Activated T-helper 1 cell treated with anti-CD3 and anti-CD28 coated beads, Interleukin-12 subunit alpha, Interleukin-12 subunit beta, Interleukin-2, Interleukin-4 antibody, amounts not matched to agents 30 ng/mL and 10 ng/mL and 1 ng/mL, durations not matched to agents 14 hours and 24 hours and 36 hours (primary cell): Measurements from ENCODE around the gene PUSL1. TPM values are rescaled to one million over a fixed set of nuclear protein-coding genes. Genes with fewer than 3 reads are reported as not detected.

Experiments used
- DNase-seq: peaks from one replicate; pipeline ENCODE4 v3.0.0; 2021; ENCODE audit warnings: low spot score
- H3K27ac Mint-ChIP-seq: one replicate; pipeline ENCODE4 v1.8.0; 2021; ENCODE audit warnings: mild to moderate bottlenecking, mixed read lengths
- H3K27me3 Mint-ChIP-seq: one replicate; pipeline ENCODE4 v1.8.0; 2022; ENCODE audit warnings: mild to moderate bottlenecking, moderate library complexity, mixed read lengths; ENCODE audit not compliant: insufficient read depth
- H3K36me3 Mint-ChIP-seq: one replicate; pipeline ENCODE4 v1.8.0; 2021; ENCODE audit warnings: low read depth, mixed read lengths
- H3K4me1 Mint-ChIP-seq: one replicate; pipeline ENCODE4 v1.8.0; 2021; ENCODE audit warnings: low read depth, mixed read lengths
- H3K4me3 Mint-ChIP-seq: one replicate; pipeline ENCODE4 v1.8.0; 2021; ENCODE audit warnings: mild to moderate bottlenecking, moderate library complexity, mixed read lengths
- H3K9me3 Mint-ChIP-seq: one replicate; pipeline ENCODE4 v1.8.0; 2021; ENCODE audit warnings: mixed read lengths
- intact Hi-C: fragments of 100-400 bp; cut with micrococcal nuclease; formaldehyde crosslinking; loops from one replicate; pipeline ENCODE4 v1.15.1; 2024
- total RNA-seq: library from RNA; stranded (reverse); gene quantifications from 2 replicates; pipeline ENCODE4 v1.2.3, GENCODE V29; 2022

Gene PUSL1
- total RNA-seq, 1 donor from 2014 or later, result 36.8 TPM

- Mint-ChIP-seq H3K27ac (no peak overlapping the region), H3K9me3 (no peaks in the 10 kb centered on the region), H3K36me3 (no peaks in the 10 kb centered on the region), H3K27me3 (peaks cover 26% of the 10 kb centered on the region), H3K4me3 (no peak overlapping the region), H3K4me1 (peaks cover 6% of the 10 kb centered on the region)
- intact Hi-C loops, result no loop called here
- no peak for DNase-seq
Measured at GRCh38 chr1:1357871-1358432, 49.6 kb downstream of the PUSL1 start.

GRCh38 chr1:1358433-1359271, 50.3 kb downstream of the PUSL1 start, which contains the start of gene MXRA8:
TSS of gene MXRA8 (minus strand) at chr1:1358555. CDS start at chr1:1358504, 51 bp downstream.
- Mint-ChIP-seq H3K27ac (no peak within 1 kb of the TSS), H3K27me3 (peaks cover 23% of the 10 kb centered on the region), H3K4me1 (peaks cover 6% of the 10 kb centered on the region), H3K9me3 (no peaks in the 10 kb centered on the region), H3K4me3 (peak within 1 kb of the TSS; percentile 7), H3K36me3 (no peaks in the 10 kb centered on the region)
- intact Hi-C loops, result no loop called here
- DNase-seq, result no peak

- Mint-ChIP-seq H3K9me3 (no peaks in the 10 kb centered on the region), H3K4me3 (peak overlapping the region; percentile 7), H3K27me3 (peaks cover 17% of the 10 kb centered on the region), H3K27ac (no peak overlapping the region), H3K36me3 (no peaks in the 10 kb centered on the region), H3K4me1 (peaks cover 6% of the 10 kb centered on the region)
- DNase-seq, result no peak
- intact Hi-C loops, result no loop called here
Measured at GRCh38 chr1:1359308-1359663, 50.9 kb downstream of the PUSL1 start.

- no peak overlapping the region for H3K27ac Mint-ChIP-seq
- H3K4me3 Mint-ChIP-seq, result no peak overlapping the region
- no peaks in the 10 kb centered on the region for H3K9me3 Mint-ChIP-seq
- no peaks in the 10 kb centered on the region for H3K36me3 Mint-ChIP-seq
- intact Hi-C loops, result no loop called here
- H3K27me3 Mint-ChIP-seq, result peaks cover 16% of the 10 kb centered on the region
- H3K4me1 Mint-ChIP-seq, result peaks cover 6% of the 10 kb centered on the region
- no peak for DNase-seq
Measured at GRCh38 chr1:1359664-1360468, 51.5 kb downstream of the PUSL1 start.

- H3K27me3 Mint-ChIP-seq, result peaks cover 16% of the 10 kb centered on the region
- intact Hi-C loops, result no loop called here
- DNase-seq, result no peak
- H3K4me3 Mint-ChIP-seq, result no peak overlapping the region
- H3K27ac Mint-ChIP-seq, result no peak overlapping the region
- peaks cover 6% of the 10 kb centered on the region for H3K4me1 Mint-ChIP-seq
- H3K36me3 Mint-ChIP-seq, result no peaks in the 10 kb centered on the region
- H3K9me3 Mint-ChIP-seq, result no peaks in the 10 kb centered on the region
Measured at GRCh38 chr1:1360506-1361169, 52.2 kb downstream of the PUSL1 start.

Other genes with a start within 250 kb of the PUSL1 start
- 0.10 TPM in 1 of 2 replicates, not detected in the other for gene RNF223, start 234.3 kb upstream of the PUSL1 start, total RNA-seq
- gene C1orf159, start 192.5 kb upstream of the PUSL1 start, total RNA-seq, result 30.0 and 30.3 TPM in 2 replicates
- 0.10 and 0.15 TPM in 2 replicates for gene TTLL10, start 134.7 kb upstream of the PUSL1 start, total RNA-seq
- 350 and 356 TPM in 2 replicates for gene TNFRSF18, start 102.0 kb upstream of the PUSL1 start, total RNA-seq
- gene TNFRSF4, start 94.4 kb upstream of the PUSL1 start, total RNA-seq, result 788 and 811 TPM in 2 replicates
- 202 TPM in 2 replicates for gene SDF4, start 76.6 kb upstream of the PUSL1 start, total RNA-seq
- 45.9 and 46.3 TPM in 2 replicates for gene B3GALT6, start 76.4 kb upstream of the PUSL1 start, total RNA-seq
- gene C1QTNF12, start 61.9 kb upstream of the PUSL1 start, total RNA-seq, result 2.2 and 4.1 TPM in 2 replicates
- 95.6 and 99.5 TPM in 2 replicates for gene UBE2J2, start 34.7 kb upstream of the PUSL1 start, total RNA-seq
- gene SCNN1D, start 28.2 kb upstream of the PUSL1 start, total RNA-seq, result 2.5 TPM in 2 replicates
- 47.7 and 55.1 TPM in 2 replicates for gene ACAP3, start 667 bp upstream of the PUSL1 start, total RNA-seq
- 144 and 147 TPM in 2 replicates for gene INTS11, start 16.1 kb downstream of the PUSL1 start, total RNA-seq
- gene CPTP, start 16.2 kb downstream of the PUSL1 start, total RNA-seq, result 13.6 and 14.6 TPM in 2 replicates
- 0.22 and 0.34 TPM in 2 replicates for gene TAS1R3, start 22.7 kb downstream of the PUSL1 start, total RNA-seq
- 66.5 and 72.2 TPM in 2 replicates for gene DVL1, start 40.8 kb downstream of the PUSL1 start, total RNA-seq
- 0.18 and 0.20 TPM in 2 replicates for gene MXRA8, start 50.0 kb downstream of the PUSL1 start, total RNA-seq
- gene AURKAIP1, start 66.6 kb downstream of the PUSL1 start, total RNA-seq, result 147 and 148 TPM in 2 replicates
- 138 and 139 TPM in 2 replicates for gene CCNL2, start 90.7 kb downstream of the PUSL1 start, total RNA-seq
- 184 and 205 TPM in 2 replicates for gene MRPL20, start 98.7 kb downstream of the PUSL1 start, total RNA-seq
- gene ANKRD65, start 112.7 kb downstream of the PUSL1 start, total RNA-seq, result 0.10 TPM in 1 of 2 replicates, not detected in the other
- 5.5 and 5.8 TPM in 2 replicates for gene VWA1, start 127.1 kb downstream of the PUSL1 start, total RNA-seq
- gene ATAD3C, start 141.1 kb downstream of the PUSL1 start, total RNA-seq, result 0.57 and 1.0 TPM in 2 replicates
- gene ATAD3B, start 163.2 kb downstream of the PUSL1 start, total RNA-seq, result 106 and 113 TPM in 2 replicates
- 108 TPM in 2 replicates for gene ATAD3A, start 203.6 kb downstream of the PUSL1 start, total RNA-seq
- gene TMEM240, start 232.0 kb downstream of the PUSL1 start, total RNA-seq, result 0.41 and 1.0 TPM in 2 replicates